Measurements from ENCODE around the gene IRF2BP1. TPM values are rescaled to one million over a fixed set of nuclear protein-coding genes. Genes with fewer than 3 reads are reported as not detected.

Gene IRF2BP1
- total and polyA plus RNA-seq, 2 of the 13 experiments (the other 11 are each of a cell fraction or from before 2014, with no cell fraction given), result 4.3 to 14.3 TPM

GRCh38 chr19:45884682-45885555 is 1.0 kb downstream of the IRF2BP1 start (continued):
- no peak for TF ChIP-seq UBTF (CRISPR knock-in tag; IDR thresholded peaks at IDR 0.05)
- no peak for TF ChIP-seq ZNF207 (IDR thresholded peaks at IDR 0.05; ENCODE audit: borderline replicate concordance)
- TF ChIP-seq ZNF543 (CRISPR knock-in tag; IDR thresholded peaks at IDR 0.05), result no peak
- no peak for TF ChIP-seq MXD4 (CRISPR knock-in tag; IDR thresholded peaks at IDR 0.05)
- TF ChIP-seq ERF (CRISPR knock-in tag; IDR thresholded peaks at IDR 0.05), result no peak
- TF ChIP-seq ZNF670 (CRISPR knock-in tag; IDR thresholded peaks at IDR 0.05; ENCODE audit: borderline replicate concordance), result 0 out of 2 replicates have a peak, but pooled peaks have one; percentile 69
- TF ChIP-seq CENPX (CRISPR knock-in tag; IDR thresholded peaks at IDR 0.05), result no peak
- TF ChIP-seq DPF2 (CRISPR knock-in tag; IDR thresholded peaks at IDR 0.05; ENCODE audit: borderline replicate concordance, low read depth), result no peak
- TF ChIP-seq CENPT (CRISPR knock-in tag; IDR thresholded peaks at IDR 0.05; ENCODE audit: low read depth), result no peak
- no peak for TF ChIP-seq HNF4G (IDR thresholded peaks at IDR 0.05; ENCODE audit: borderline replicate concordance, low read depth, low read length)
- TF ChIP-seq HNF4G (CRISPR knock-in tag; IDR thresholded peaks at IDR 0.05; ENCODE audit: borderline replicate concordance, low read depth), result no peak
- no peak for TF ChIP-seq MAX (IDR thresholded peaks at IDR 0.05)
- no peak for TF ChIP-seq ZNF775 (CRISPR knock-in tag; IDR thresholded peaks at IDR 0.05; ENCODE audit: borderline replicate concordance)
- TF ChIP-seq CEBPB (IDR thresholded peaks at IDR 0.05; ENCODE audit: borderline replicate concordance, low read depth, low read length), result no peak
- no peak for TF ChIP-seq ZNF549 (CRISPR knock-in tag; IDR thresholded peaks at IDR 0.05)

All from HepG2 (cell line).